HG02759 (cell line): ENCODE measurements around the gene GSTP1.
"Not testable (repeated sequence)": the region's sequence is repeated elsewhere in the genome, so short reads cannot be mapped to it uniquely, and the experiment has no call there.

Experiments
- ATAC-seq: cut with Tn5 transposase; IDR thresholded peaks from one replicate; pipeline ENCODE4 v1.9.1; 2021; ENCODE audit warnings: mild to moderate bottlenecking, moderate library complexity; ENCODE audit not compliant: unreplicated experiment

The GSTP1 gene

DNA sequence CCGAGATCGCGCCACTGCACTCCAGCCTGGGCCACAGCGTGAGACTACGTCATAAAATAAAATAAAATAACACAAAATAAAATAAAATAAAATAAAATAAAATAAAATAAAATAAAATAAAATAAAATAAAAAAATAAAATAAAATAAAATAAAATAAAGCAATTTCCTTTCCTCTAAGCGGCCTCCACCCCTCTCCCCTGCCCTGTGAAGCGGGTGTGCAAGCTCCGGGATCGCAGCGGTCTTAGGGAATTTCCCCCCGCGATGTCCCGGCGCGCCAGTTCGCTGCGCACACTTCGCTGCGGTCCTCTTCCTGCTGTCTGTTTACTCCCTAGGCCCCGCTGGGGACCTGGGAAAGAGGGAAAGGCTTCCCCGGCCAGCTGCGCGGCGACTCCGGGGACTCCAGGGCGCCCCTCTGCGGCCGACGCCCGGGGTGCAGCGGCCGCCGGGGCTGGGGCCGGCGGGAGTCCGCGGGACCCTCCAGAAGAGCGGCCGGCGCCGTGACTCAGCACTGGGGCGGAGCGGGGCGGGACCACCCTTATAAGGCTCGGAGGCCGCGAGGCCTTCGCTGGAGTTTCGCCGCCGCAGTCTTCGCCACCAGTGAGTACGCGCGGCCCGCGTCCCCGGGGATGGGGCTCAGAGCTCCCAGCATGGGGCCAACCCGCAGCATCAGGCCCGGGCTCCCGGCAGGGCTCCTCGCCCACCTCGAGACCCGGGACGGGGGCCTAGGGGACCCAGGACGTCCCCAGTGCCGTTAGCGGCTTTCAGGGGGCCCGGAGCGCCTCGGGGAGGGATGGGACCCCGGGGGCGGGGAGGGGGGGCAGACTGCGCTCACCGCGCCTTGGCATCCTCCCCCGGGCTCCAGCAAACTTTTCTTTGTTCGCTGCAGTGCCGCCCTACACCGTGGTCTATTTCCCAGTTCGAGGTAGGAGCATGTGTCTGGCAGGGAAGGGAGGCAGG lies at the start of gene GSTP1:
Gene GSTP1 (plus strand): TSS at position 566 of the 958 bp plus-strand sequence. CDS start 32 bp downstream, at position 598.
- ATAC-seq = peak; percentile 68

DNA sequence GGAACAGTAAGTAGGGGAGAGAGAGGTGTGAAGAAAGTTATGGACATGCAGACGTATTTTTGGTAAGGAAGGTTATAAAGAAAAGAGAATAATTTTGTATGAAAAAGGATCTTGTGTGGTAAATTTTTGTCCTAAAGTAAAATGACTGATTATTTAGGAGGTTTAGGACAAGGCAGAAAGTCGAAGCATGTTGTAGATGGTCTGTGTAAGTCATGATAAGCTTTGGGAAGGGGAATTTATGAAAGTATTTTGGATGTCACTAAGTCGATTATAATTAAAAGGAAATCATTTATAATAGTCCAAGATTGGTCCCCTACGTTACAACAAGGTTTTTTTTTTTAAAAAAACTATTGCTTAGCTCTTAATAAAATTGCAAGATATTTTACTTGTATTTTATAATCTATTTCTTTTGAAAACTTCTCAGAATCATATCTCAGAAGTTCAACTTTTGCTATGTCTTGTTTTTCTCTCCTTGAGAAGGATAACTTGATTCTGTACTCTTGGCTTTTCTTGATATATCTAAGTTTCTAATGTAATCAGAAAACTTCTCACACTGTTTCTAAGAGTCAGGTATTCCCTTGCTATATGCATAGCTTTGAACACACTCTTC lies 49.4 kb upstream of the GSTP1 start:
- no peak for ATAC-seq

DNA sequence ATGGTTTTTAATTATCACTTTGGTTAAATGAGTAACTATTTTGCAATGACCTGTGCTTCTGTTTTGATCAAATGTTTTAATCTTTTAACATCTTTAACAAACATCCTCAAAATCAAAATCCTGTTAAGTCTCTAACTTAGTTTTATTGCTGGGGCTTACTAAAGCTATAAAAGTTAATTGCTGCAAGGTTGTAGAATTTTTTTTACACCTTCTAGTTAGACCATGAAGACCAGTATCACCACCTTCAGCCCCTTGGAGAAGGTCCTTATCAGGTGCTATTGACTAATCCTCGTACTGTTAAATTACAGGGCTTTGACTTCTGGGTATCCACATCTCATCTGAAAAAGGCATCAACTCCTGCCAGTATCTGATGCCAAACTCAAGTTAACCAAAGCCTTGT lies 48.1 kb upstream of the GSTP1 start:
- ATAC-seq = no peak

DNA sequence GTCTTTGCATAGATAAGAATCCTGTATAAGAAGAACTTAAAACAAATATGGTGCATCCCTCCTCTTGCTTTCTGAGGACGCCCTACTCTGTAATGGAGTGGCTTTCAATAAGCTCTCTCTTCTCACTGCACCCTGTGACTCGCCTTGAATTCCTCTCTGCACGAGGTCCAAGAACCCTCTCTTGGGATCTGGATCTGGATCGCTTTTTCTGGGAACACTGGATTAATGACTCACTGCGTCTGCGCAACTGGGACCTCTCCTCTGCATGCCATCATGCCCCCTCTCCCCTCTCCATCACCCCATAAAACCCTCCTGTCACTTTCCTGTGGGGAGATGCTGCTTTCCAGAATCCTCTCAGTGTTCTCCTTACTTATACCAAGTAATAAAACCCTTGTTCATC lies 45.3 kb upstream of the GSTP1 start:
- no peak for ATAC-seq

DNA sequence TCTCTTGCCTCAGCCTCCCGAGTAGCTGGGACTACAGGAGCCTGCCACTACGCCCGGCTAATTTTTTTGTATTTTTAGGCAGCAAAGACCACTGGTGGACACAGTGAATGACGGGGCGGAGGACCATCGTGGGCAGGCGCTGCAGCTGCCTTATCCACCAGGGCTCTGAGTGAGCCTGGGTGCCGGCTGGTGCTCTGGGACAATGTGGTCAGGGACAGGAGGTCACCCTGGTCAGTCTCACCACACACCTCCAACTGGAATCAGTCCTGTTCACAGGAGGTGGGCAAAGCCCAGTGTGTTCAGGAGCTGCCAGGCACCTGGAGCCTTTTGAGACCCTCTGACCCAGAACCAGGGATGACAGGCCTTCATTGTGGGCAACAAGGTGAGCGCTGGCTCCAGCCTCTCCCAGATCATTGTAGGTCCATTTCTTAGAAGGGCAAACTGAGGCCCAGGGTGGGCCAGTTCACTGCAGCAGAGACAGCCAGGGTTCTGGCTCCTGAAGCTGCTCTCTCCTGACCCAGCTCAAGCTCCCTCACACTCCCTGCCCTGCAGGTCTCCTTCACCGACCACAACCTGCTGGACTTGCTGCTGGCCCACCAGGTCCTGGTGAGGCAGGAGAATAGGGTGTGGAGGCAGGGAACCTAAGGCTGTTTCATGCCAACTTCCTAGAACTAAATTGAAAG lies 44.6 kb upstream of the GSTP1 start:
- ATAC-seq = no peak

DNA sequence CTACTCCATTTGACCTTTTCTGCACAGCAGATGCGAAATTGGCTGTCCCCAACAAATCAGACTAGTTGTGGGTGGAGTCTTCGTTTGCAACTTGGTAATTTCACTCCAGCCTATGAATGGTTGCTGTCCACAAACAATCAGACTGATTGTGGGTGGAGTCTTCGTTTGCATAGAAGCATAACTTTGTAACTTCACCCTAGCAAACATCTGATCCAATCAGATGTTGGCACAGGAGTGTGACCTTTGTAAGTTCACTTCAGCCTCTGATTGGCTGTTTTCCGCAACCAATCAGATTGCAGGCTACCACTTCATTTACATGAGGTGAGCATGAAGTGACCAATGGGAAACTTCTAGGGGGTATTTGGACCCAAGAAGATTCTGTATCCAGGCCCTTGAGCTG lies 44.1 kb upstream of the GSTP1 start:
- ATAC-seq = no peak

DNA sequence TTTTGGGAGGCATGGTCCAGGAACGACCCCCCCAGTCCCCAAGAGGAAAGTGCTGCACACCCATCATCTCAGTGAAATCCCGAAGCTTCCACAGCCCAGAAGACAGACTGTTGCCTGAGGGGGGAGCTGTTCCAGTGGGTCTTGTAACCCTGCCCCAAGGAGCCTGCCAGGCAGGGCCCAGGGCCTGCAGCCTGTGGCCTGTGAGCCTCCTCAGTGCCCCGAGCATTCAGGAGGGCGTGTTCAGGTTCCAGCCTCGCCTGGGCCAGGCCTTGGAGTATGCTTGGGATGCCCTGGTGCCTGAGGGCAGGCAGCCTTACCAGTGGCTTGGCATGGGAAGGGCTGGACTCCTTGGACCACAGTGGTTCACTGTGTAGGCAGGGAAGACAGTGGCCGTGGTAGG lies 42.4 kb upstream of the GSTP1 start:
- ATAC-seq = no peak

DNA sequence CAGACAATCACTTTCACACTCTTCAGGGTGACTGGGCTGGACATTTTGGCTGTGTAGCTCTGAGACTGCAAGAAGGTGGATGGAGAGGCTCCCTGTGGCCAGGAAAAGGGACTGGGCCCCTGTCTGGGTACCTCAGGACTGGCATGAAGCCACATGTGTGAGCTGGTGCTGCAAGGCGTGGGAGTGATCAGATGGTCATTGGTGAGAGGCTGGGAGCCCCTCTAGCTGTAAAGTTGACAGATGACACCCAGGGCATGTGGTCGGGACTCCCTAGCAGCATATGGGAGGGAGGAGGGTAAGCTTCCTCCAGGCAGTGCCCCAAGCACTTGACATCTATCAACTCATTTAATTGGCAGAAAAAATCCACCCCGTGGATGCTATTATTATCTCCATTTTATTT lies 41.4 kb upstream of the GSTP1 start:
- ATAC-seq = no peak

DNA sequence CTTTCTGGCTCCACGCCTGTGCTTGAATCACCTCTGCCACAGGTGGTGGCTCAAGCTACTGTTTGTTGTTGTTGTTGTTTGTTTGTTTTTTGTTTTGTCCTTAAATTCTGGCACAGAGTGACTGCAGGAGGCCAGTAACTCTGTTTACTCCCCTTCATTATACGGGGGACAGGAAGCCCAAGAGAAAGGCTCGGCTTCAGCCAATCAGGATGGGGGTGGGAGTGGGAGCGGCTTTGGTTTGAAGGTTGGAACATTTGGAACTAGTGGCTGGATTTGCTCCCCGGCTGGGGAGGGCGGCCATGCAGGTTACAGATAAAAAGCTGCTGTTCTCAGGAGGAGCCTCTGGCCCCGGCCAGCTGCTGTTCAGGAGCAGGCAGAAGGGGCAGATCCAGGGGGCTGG lies 40.6 kb upstream of the GSTP1 start:
- ATAC-seq = no peak

DNA sequence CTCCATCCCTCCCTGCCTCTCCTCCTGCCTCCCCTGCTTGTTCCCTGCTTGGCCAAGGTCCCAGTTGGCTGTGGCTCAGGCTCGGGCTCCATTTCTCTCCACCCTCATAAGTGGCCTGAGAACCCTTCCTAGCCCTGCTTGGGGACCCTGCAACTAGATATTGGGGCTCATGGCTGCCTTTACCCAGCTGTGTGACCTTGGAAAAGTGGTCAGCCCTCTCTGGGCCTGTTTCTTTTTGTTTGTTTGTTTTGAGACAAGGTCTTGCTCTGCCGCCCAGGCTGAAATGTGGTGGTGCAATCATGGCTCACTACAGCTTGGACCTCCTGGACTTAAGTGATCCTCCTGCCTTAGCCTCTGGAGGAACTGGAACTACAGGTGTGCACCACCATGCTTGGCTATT lies 40.0 kb upstream of the GSTP1 start:
- no peak for ATAC-seq

DNA sequence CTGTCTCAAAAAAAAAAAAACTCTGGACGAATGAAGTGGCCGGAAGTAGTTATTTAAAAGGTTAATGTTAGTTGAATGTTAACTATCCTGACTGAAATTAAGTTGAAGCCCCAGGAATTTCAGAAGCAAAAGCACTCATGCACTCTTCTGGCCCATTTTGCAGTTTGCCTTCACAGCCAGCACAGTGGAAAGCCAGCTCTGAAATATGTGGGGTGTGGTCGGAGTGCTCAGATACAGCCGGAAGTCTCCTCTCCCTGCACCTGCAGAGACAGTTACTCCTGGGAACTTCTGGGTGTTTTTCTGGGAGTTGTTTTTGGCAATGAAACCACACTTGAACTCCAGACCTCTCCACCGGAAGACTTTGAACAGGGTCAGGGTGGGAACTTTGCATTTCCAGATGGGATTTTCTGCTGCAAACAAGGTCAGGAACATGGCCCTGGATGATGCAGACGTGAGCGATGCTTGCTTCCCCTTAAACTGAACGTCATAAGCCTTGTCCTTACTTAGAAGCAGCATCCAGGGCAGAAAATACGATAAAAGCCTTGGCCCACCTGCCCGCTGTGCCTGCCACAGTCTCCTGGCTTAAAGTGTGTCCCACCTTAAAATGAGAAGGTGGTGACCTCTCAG lies 38.9 kb upstream of the GSTP1 start:
- no peak for ATAC-seq

DNA sequence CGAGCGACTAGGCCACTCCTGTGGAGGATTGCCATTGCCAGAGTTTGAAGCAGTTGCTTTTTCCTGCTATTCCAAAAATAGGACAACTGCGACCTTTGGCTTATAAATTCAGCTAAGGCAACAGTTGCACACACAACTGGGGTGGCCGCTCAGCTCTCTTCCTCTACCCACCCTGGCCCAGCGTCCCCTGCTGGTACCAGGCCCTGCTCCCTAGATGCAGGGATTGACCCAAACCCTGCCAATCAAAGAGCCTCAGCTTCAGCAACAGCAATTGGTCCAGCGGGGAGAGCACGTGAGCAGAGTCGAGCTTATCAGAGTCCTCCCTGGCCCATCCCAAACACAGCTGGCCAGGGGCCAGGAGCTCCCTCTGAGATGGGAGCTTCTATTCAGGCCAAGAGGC lies 38.3 kb upstream of the GSTP1 start:
- ATAC-seq = no peak

DNA sequence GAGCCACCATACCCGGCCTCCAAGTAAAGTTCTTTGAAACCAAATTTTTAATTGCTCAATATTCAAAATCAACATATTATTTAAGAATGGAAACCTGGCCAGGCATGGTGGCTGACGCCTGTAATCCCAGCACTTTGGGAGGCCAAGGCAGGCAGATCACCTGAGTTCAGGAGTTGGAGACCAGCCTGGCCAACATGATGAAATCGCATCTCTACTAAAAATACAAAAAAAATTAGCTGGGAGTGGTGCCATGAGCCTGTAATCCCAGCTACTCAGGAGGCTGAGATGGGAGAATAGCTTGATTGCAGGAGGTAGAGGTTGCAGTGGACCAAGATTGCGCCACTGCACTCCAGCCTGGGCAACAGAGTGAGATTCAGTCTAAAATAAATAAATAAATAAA lies 35.5 kb upstream of the GSTP1 start:
- not testable (repeated sequence) for ATAC-seq

DNA sequence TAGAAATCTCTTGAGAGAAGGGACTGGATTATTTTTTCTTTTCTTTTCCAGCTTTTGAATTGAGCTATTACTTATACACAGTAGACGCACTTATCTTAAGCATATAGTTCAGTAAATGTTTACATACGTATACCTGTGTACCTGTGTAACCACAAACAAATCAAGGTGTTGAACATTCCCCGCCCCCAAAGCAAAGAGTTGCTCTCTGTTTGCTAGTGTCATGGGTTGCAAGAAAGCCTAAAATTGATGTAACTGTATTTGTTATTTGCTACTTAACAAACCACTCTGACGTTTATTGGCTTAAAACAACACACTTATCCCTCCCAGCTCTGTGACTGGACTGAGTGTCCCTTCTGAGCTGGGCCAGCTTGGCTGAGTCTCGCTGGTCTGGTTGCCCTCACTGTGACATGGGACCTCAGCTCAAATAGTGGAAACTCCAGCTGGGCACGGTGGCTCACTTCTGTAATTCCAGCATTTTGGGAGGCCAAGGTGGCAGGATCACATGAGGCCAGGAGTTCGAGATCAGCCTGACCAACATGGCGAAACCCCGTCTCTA lies 35.0 kb upstream of the GSTP1 start:
- ATAC-seq = no peak

DNA sequence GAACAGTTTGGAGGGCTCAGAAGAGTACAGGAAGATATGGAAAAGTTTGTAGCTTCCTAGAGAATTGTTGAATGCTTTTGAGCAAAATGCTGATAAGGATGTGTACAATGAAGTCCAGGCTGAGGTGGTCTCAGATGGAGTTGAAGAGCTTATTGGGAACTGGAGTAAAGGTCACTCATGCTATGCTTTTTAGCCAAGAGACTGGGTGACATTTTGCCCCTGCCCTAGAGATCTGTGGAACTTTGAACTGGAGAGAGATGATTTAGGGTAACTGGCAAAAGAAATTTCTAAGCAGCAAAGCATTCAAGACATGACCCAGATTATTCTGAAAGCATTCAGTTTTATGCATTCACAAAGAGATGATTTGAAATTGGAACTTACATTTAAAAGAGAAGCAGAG lies 32.5 kb upstream of the GSTP1 start:
- no peak for ATAC-seq

DNA sequence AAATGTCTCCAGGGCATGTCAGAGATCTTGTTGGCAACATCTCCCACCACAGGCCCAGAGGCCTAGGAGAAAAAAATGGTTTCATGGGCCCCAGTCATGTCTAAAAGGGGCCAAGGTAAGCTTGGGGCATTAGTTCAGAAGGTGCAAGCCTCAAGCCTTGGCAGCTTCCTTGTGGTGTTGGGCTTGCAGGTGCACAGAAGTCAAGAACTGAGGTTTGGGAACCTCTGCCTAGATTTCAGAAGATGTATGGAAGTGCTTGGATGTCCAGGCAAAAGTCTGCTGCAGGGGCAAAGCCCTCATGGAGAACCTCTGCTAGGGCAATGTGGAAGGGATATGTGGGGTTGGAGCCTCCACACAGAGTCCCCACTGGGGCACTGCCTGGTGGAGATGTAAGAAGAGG lies 31.9 kb upstream of the GSTP1 start:
- ATAC-seq = not testable (repeated sequence)

DNA sequence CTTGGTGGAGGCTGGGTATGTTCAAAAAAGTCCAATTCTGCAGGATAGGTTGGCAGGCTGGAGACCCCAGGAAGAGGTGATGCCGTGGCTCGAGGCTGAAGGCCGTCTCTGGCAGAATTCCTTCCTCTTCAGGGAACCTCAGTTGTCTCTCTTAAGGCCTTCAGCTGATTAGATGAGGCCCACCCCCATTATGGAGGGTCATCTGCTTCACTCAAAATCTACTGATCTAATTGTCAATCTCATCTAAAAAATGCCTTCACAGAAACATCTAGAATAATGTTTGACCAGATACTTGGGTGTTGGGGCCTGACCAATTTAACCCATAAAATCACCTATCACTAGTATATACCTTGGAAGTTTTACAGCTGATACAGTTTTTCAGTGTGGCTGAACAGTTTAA lies 27.4 kb upstream of the GSTP1 start:
- ATAC-seq = no peak

DNA sequence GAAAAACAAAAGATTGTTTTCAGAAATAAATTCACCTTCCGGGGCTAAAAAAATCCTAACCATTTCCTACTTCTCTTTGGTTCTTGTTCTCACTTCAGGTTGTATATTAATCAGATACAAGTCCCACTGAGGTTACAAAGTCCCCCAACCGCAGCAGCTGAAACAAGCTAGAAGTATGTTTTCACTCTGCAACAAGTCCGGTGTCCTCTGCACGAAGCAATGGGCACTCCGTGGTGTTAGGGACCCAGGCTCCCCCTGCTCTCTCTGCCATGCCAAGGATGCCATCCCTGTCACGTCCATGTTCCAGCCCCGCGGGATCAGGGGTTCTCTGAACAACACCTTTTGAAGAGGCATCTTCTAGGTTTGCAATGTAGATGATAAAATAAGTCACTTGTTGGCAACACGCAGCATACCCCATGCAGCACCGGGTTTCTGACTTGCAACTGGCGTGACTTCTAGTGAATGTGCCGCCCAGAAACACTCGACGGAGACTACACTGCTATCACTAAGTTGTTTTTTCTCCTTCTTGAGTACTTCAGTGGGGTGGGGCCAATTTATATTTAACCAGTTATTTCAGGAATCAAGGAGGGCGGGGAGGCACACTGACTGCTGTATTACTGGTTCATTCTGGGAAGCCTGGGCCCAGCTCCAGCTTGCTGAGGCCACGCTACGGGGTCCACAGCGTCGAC lies 25.4 kb upstream of the GSTP1 start:
- peak; percentile 52 for ATAC-seq

DNA sequence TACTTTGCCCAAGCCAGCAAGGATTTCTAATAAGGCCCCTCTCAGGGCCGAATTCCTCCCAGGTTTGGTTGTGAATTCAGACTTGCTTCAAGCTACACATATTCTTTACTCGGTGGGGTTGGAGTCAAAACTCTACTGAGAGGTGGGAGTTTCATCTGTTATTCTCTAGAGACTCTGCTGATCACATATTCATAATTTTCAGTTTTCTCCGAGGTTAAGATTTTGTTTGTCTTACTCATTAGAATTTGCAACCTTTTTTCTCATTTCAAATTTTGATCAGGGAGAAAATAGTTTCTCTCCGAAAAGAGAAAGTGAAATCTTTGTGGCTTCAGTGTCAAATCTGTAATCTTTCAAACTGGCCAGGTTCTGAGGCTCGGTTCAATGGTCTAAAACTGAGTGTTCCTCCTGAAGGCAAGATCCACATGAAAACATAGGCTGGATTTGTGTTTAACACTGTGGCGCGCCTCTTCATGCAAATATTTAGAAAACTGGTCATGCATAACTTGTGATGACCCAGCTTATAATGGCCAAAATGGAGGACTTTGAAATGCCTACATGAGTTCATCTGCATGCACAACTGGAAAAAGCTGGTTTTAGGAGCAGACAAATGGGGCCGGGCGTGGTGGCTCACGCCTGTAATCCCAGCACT lies 21.5 kb upstream of the GSTP1 start:
- ATAC-seq = peak; percentile 65
